H9 (cell line): ENCODE measurements around the gene FCN2. TPM values are rescaled to one million over a fixed set of nuclear protein-coding genes. Genes with fewer than 3 reads are reported as not detected.

Experiments
- DNase-seq: peaks from one replicate; pipeline ENCODE4 v3.0.0-alpha.2; 2017
- H2AFZ ChIP-seq: one replicate; pipeline ENCODE4 v1.6.1; 2013; ENCODE audit warnings: mild to moderate bottlenecking, low read length, control low read depth, moderate library complexity
- H2AK5ac ChIP-seq: 2 replicates; pipeline ENCODE4 v1.6.1; 2013; ENCODE audit warnings: low read length, control low read depth, mixed read lengths; ENCODE audit not compliant: insufficient read length
- H2BK120ac ChIP-seq: one replicate; pipeline ENCODE4 v1.6.1; 2013; ENCODE audit warnings: low read depth, mild to moderate bottlenecking, low read length, control low read depth, inconsistent platforms; ENCODE audit not compliant: poor library complexity, severe bottlenecking
- H2BK12ac ChIP-seq: 2 replicates; pipeline ENCODE4 v1.6.1; 2013; ENCODE audit warnings: low read length, control low read depth, mixed read lengths, low read depth; ENCODE audit not compliant: insufficient read length
- H2BK15ac ChIP-seq: 2 replicates; pipeline ENCODE4 v1.6.1; 2013; ENCODE audit warnings: low read depth, low read length, control low read depth
- H2BK20ac ChIP-seq: one replicate; pipeline ENCODE4 v1.6.1; 2013; ENCODE audit warnings: low read depth, mild to moderate bottlenecking, low read length, control low read depth, inconsistent platforms; ENCODE audit not compliant: poor library complexity, severe bottlenecking
- H2BK5ac ChIP-seq: 2 replicates; pipeline ENCODE4 v1.6.1; 2013; ENCODE audit warnings: low read length, control low read depth, mixed read lengths; ENCODE audit not compliant: insufficient read length
- H3K14ac ChIP-seq: 2 replicates; pipeline ENCODE4 v1.6.1; 2013; ENCODE audit warnings: low read length, control low read depth; ENCODE audit not compliant: insufficient read depth
- H3K18ac ChIP-seq: 2 replicates; pipeline ENCODE4 v1.6.1; 2013; ENCODE audit warnings: low read depth, mild to moderate bottlenecking, mixed read lengths, low read length, control low read depth; ENCODE audit not compliant: insufficient read length
- H3K23ac ChIP-seq: 2 replicates; pipeline ENCODE4 v1.6.1; 2013; ENCODE audit warnings: low read length, control low read depth, mixed read lengths, low read depth; ENCODE audit not compliant: insufficient read length
- H3K23me2 ChIP-seq: 2 replicates; pipeline ENCODE4 v1.6.1; 2013; ENCODE audit warnings: low read depth, mild to moderate bottlenecking, mixed read lengths, low read length, control low read depth; ENCODE audit not compliant: insufficient read length, poor library complexity, severe bottlenecking
- H3K27ac ChIP-seq: 2 replicates; pipeline ENCODE4 v1.5.1; 2013; ENCODE audit warnings: low read length, control low read depth, mixed read lengths, low read depth; ENCODE audit not compliant: insufficient read length
- H3K27me3 ChIP-seq: 2 replicates; pipeline ENCODE4 v1.6.1; 2013; ENCODE audit warnings: low read length, control low read depth, inconsistent platforms; ENCODE audit not compliant: insufficient read depth
- H3K4ac ChIP-seq: 2 replicates; pipeline ENCODE4 v1.6.1; 2013; ENCODE audit warnings: low read depth, mild to moderate bottlenecking, control low read depth, inconsistent platforms, low read length, moderate library complexity
- H3K4me1 ChIP-seq: 2 replicates; pipeline ENCODE4 v1.6.1; 2013; ENCODE audit warnings: low read length, control low read depth, inconsistent platforms; ENCODE audit not compliant: insufficient read depth
- H3K4me2 ChIP-seq: 2 replicates; pipeline ENCODE4 v1.6.1; 2013; ENCODE audit warnings: low read length, control low read depth, mixed read lengths; ENCODE audit not compliant: insufficient read length, insufficient read depth
- H3K56ac ChIP-seq: 2 replicates; pipeline ENCODE4 v1.6.1; 2013; ENCODE audit warnings: low read depth, mild to moderate bottlenecking, mixed read lengths, low read length, control low read depth; ENCODE audit not compliant: insufficient read length
- H3K79me1 ChIP-seq: 2 replicates; pipeline ENCODE4 v1.6.1; 2013; ENCODE audit warnings: low read depth, mild to moderate bottlenecking, moderate library complexity, low read length, control low read depth, inconsistent platforms; ENCODE audit not compliant: insufficient read depth, poor library complexity, severe bottlenecking
- H3K79me2 ChIP-seq: 2 replicates; pipeline ENCODE4 v1.6.1; 2013; ENCODE audit warnings: low read length, control low read depth, inconsistent platforms; ENCODE audit not compliant: insufficient read depth
- H3K9ac ChIP-seq: 2 replicates; pipeline ENCODE4 v1.6.1; 2013; ENCODE audit warnings: low read length, control low read depth, mixed read lengths; ENCODE audit not compliant: insufficient read length; ENCODE audit errors: extremely low read depth
- H3K9me3 ChIP-seq: one replicate; pipeline ENCODE4 v1.6.1; 2013; ENCODE audit warnings: low read depth, low read length, inconsistent platforms; ENCODE audit not compliant: control insufficient read depth
- H3T11ph ChIP-seq: one replicate; pipeline ENCODE4 v1.6.1; 2013; ENCODE audit warnings: mild to moderate bottlenecking, low read length, control low read depth, inconsistent platforms
- H4K20me1 ChIP-seq: one replicate; pipeline ENCODE4 v1.6.1; 2013; ENCODE audit not compliant: control insufficient read depth, insufficient read length, insufficient read depth
- H4K5ac ChIP-seq: 2 replicates; pipeline ENCODE4 v1.6.1; 2013; ENCODE audit warnings: low read depth, mild to moderate bottlenecking, mixed read lengths, low read length, control low read depth; ENCODE audit not compliant: insufficient read length
- H4K8ac ChIP-seq: replicated peaks from 2 replicates; pipeline ENCODE4 v1.6.1; 2013; ENCODE audit warnings: low read length, control low read depth, mixed read lengths, low read depth; ENCODE audit not compliant: insufficient read length
- H4K91ac ChIP-seq: 2 replicates; pipeline ENCODE4 v1.6.1; 2013; ENCODE audit warnings: low read depth, mild to moderate bottlenecking, moderate library complexity, mixed read lengths, low read length, control low read depth; ENCODE audit not compliant: insufficient read length
- H3K27ac Mint-ChIP-seq, 3 experiments: 2 replicates in 2 of 3; 3 replicates in 1 of 3; pipeline ENCODE4 v1.8.0; 2020 to 2021; ENCODE audit warnings: mixed read lengths in 3 of 3, mild to moderate bottlenecking in 1 of 3, moderate library complexity in 1 of 3
- H3K27me3 Mint-ChIP-seq: 2 replicates; pipeline ENCODE4 v1.8.0; 2021; ENCODE audit warnings: low read depth, mild to moderate bottlenecking, moderate library complexity, mixed read lengths
- H3K36me3 Mint-ChIP-seq, 3 experiments: 2 replicates in 2 of 3; 3 replicates in 1 of 3; pipeline ENCODE4 v1.8.0; 2020 to 2021; ENCODE audit warnings: low read depth in 3 of 3, mixed read lengths in 3 of 3; ENCODE audit not compliant: insufficient read depth in 1 of 3
- H3K4me1 Mint-ChIP-seq, 2 experiments: 2 replicates each; pipeline ENCODE4 v1.8.0; 2020; ENCODE audit warnings: mixed read lengths in 2 of 2
- H3K4me3 Mint-ChIP-seq, 2 experiments: 2 replicates in 1 of 2; 3 replicates in 1 of 2; pipeline ENCODE4 v1.8.0; 2020 to 2021; ENCODE audit warnings: mild to moderate bottlenecking in 2 of 2, mixed read lengths in 2 of 2, moderate library complexity in 1 of 2
- H3K9me3 Mint-ChIP-seq, 2 experiments: 2 replicates in 1 of 2; 3 replicates in 1 of 2; pipeline ENCODE4 v1.8.0; 2020; ENCODE audit warnings: mild to moderate bottlenecking in 2 of 2, mixed read lengths in 2 of 2, moderate library complexity in 1 of 2
- CTCF ChIP-seq: fragments of 200-600 bp; sonication (generic); conservative IDR thresholded peaks from 3 replicates; pipeline ENCODE4 v1.8.0; 2021; ENCODE audit warnings: antibody characterized with exemption, mild to moderate bottlenecking
- WGBS: extraction: QIAGEN DNeasy Blood & Tissue Kit; methylation state at CpG from one replicate; pipeline ENCODE4 v1.1.7; 2013; ENCODE audit warnings: missing lambda C conversion rate, low lambda C conversion rate, mixed read lengths; ENCODE audit not compliant: insufficient read length; ENCODE audit errors: extremely low coverage; 5-methylcytosine and 5-hydroxymethylcytosine counted together
- total RNA-seq: library from RNA; stranded (reverse); gene quantifications from 2 replicates; pipeline ENCODE4 v1.2.1, GENCODE V29; 2021

The FCN2 gene
- total RNA-seq, 1 experiment from 2014 or later = not detected

- no peak overlapping the region for H3K23ac ChIP-seq
- H3K27me3 ChIP-seq = no peaks in the 10 kb centered on the region
- H3K27ac ChIP-seq = no peak overlapping the region
- H3K4ac ChIP-seq = no peak overlapping the region
- H3K79me1 ChIP-seq = no peaks in the 10 kb centered on the region
- H3T11ph ChIP-seq = no peak overlapping the region
- H3K4me1 ChIP-seq = no peaks in the 10 kb centered on the region
- Mint-ChIP-seq H3K36me3 (no peaks in the 10 kb centered on the region), H3K27me3 (no peaks in the 10 kb centered on the region), H3K4me1 (no peaks in the 10 kb centered on the region), H3K9me3 (no peaks in the 10 kb centered on the region), H3K4me3 (no peak overlapping the region), H3K27ac (no peak overlapping the region)
- no peak for DNase-seq
- no peak overlapping the region for H4K91ac ChIP-seq
- H2BK20ac ChIP-seq = no peak overlapping the region
- no peak overlapping the region for H2BK15ac ChIP-seq
- H3K9ac ChIP-seq = no peak overlapping the region
- H3K9me3 ChIP-seq = no peaks in the 10 kb centered on the region
- H2AK5ac ChIP-seq = no peak overlapping the region
- H2BK5ac ChIP-seq = no peak overlapping the region
- no peak overlapping the region for H4K8ac ChIP-seq
- TF ChIP-seq CTCF = no peak
- H3K4me2 ChIP-seq = no peak overlapping the region
- no peaks in the 10 kb centered on the region for H4K20me1 ChIP-seq
- no peak overlapping the region for H3K18ac ChIP-seq
- H2BK120ac ChIP-seq = no peak overlapping the region
- H3K14ac ChIP-seq = no peak overlapping the region
- H3K79me2 ChIP-seq = no peaks in the 10 kb centered on the region
- H2AFZ ChIP-seq = no peak overlapping the region
- no CpG with 5 or more reads among the region's 13 CpGs for WGBS
- no peak overlapping the region for H4K5ac ChIP-seq
- H3K23me2 ChIP-seq = no peaks in the 10 kb centered on the region
- no peak overlapping the region for H3K56ac ChIP-seq
- no peak overlapping the region for H2BK12ac ChIP-seq
These were observed 28.1 kb downstream of the FCN2 start for GRCh38 chr9:134908524-134909309.
